T-helper 1 cell (primary cell): ENCODE results near the gene LOXL3.

Experiments
- DNase-seq, 5 donors: peaks; one replicate each; pipeline ENCODE4 v3.0.0-alpha.2; 2012 to 2020

LOXL3 gene

DNA sequence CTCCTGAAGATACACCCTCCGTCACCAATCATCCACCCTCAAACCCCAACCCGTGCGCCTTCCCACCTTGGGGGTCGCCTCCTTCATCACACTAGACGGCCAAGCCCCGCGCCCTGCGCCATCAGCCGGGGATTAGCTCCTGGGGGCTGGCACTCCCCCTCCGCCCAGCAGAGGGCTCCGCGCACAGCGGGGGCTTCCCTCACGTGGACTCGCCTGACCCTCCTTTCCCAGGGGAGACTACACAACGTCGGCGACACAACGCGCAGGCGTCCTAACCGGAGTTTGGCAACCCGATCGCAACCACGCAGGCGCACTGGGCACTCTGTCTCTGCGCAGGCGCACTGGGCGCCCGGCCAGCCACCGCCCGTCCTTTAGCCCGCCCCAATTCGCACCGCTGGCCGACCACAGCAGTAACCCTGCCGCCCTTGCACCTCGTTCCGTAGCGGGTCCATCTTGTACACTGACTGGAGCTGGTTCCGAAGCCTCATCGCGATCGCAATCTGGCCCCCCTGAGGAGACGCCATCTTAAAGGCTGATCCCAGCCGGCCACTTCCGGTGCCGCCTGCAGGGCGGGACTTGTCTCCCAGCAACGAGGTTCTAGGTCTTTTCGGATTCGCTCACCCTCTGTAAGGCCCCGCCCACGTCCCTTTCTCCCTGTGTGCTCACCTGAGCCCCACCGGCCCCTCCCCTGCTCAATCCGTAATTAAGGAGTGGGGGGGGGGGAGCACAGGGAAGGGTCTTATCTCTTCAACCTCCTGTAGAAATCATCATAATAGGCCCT is 46.4 kb downstream of the LOXL3 start, which contains the start of gene PCGF1:
Gene PCGF1 (minus strand): TSS at position 551 of the 781 bp plus-strand sequence. CDS start 27 bp downstream, at position 524.
- DNase-seq, result peak; percentile 94 to 98 (median 96)

DNA sequence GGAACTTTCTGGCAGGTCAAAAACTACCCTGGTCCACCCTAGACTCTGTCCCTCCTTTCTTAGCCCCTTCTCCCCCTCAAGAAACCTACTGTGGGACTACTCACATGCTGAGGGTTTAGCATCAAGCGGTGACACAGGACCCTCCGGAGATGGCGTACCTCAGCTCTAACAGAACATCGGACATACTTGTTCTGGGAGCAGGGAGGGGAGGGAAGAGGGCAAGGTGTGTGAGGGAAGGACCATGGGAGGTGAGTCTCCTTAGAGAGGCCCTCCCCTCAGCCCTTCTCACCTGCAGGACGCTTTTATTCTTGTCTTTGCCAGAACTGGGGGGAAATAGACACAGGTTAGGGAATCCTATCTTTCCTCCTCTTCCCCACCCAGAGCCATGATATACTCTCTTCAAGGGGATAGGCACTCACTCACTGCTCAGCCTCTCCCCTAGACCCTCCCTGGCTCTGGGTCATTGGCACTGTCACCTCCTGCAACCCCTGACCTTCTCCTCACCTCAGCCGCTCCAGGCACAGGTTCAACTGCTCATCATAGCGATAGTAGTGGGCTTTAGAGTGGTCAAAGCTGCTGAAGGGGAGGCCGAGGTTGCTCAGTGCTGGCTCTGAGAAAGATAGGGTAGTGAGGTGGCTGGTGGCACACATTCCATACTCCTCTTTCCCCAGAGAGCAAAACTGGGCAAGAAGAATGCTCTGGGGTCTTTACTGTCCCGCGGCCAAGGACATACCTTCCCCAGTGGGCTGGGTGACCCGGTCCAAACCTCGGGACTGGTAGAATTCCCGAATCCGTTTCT is 48.1 kb downstream of the LOXL3 start:
- DNase-seq, result no peak

DNA sequence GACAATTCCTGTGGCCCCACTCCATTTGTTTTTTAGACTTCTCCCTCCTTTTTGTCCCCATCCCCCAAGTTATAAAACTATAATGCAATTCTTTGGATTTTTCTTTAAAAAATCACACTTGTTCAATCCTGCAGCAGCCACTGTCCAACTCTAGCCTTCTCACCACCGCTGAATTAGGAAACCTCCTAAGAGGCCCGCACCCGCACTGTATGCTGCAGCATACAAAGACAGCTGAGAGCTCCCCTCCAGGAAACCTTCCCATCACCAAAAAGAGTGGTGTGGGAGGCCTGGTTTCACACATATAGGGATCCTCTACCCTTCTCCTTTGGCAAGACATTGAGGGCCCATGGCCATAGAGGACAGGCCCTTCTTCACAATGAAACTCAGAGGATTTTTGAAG is 49.2 kb downstream of the LOXL3 start:
- no peak for DNase-seq

DNA sequence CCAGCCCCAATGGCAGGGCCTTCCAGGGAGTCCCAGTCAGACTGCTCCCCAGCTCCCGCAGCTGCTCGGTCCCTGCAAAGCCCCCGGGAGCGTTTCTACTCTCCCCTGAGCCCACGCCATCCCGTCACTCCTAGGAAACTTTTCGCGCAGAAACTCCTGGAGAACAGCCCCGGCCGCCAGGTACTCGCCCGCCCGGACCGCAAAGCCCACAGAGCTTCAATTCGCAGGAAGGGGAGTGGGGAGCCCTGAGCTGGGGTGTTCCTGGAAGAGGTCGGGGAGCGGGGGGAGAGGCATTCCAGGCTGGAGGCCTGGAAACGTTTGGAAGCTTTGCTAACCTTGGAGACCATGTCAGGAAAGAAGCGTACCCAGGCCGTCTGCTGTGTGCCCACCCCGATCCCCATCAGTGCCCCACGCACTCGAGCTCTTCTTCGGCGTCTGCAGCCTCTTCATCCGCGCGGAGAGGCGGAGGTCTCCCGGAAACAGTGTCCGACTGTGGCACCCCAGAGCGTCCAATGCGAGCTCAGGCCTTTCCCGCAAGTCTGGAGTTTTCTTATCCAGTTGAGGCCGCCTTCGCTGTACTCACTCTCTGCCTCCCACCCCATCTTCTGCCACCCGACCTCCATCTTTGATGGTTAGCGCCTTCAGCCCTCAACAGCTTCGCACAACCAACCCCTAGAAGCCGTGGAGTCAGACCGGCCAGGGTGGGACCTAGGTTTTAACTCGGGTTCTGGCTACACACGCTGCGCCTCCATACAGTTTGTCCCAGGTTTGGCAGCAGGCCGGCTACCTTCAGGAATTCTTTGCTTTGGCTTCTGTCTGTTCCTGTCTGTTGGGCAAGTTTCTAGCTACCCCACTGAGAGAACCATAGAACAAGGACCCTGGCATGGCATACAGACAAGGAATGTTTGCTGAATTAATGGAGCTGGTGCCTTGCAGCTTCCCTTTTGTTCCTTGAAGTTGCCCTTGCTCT is 50.0 kb downstream of the LOXL3 start:
- DNase-seq, result no peak

DNA sequence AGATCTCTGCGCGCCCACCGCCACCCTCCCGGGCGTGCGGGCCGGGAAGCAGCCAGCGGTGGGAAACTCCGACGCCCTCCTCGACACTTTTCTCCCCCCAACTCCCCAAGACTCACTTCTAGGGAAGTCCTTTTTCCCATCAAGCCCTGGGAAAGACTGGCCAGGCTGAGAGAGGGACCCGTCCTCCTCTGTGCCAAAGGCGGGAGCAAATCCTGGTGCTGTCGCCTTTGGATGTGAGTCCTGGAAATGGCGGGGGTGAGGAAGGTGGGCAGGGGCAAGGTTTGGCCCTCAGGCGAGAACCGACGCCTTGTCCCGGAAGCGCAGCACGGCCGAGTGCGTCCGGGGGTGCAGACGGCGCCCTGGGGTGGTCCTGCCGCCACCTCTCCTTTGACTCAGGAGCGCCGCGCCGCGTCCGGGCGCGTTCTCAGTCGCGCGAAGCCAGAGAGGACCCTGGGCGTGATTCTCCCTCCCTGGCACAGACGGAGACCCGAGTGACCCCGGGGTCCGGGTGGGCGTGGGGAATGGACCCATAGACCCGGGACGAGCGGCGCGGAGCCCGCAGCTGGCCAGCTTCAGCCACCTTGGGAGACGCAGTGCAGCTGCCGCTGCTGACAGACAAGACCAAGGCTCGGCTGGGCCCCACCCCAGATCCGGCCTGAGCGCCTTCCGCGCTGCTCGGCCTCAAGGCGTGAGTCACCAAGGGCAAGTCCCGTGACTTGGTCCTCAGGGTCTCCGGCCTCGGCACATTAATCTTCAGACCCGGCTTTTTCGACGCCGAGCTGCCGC is 50.8 kb downstream of the LOXL3 start:
- DNase-seq, result peak in 1 of 5 donors; percentile 69

DNA sequence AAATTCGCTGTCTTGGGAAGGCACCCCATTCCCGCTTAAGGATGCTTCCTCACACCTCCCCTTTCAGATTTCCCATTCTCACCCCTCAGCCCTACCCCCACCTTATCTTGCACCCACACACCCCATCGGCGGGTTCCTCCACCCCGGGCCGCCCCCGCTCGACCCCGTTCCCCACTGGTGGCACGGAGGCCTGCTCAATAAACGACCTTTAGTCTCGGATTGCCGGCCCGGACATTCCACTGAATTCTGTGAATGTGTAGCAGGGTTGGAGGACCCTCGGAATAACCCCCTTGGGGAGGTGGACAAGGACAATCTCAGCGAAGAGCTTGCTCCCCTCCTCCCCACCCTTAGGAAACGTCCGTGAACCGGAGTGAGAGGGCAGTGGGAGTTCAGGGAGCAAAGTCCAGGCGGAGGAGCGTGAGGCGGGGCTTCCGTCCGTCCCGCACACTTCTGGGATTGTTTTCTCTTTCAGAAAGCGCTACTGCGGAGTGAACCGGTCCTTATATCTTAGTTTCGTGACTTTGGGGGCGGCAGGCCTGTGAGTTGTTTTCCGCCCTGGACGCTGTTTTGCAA is 51.5 kb downstream of the LOXL3 start:
- DNase-seq, result no peak

DNA sequence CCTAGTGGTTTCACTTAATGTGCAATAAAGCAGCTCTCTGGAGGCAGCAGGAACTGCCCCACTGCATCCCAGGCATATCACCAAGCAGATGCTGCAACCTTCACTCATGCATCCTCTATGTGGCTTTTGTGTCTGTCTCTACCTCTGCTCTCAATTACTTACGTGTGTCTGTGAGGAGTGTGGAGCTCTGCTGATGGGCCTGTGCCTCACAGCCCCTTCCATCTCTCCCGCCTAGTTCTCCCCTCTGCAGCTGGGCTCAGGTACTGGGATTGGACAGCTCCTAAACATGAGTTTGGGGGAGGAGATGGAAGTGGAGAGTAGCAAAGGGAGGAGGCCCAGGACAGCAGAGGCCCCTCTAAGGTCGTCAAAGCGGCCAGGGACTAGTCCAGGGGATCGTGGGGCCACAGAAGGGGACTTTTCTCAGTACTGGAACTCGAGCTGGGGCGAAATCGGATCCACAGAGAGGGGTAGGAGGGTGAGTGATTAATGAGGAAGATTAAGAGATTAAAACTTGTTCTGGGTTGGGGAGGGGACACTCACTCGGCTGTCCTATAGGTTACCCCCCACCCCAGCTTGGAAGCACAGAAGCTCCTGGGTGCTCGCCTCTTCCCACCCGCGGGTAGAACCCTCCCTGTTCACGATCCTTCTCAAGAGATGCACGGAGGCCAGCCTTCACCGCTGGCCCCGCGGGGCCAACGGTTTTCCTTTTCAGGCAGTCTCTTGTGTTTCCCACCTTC is 52.2 kb downstream of the LOXL3 start:
- no peak for DNase-seq

DNA sequence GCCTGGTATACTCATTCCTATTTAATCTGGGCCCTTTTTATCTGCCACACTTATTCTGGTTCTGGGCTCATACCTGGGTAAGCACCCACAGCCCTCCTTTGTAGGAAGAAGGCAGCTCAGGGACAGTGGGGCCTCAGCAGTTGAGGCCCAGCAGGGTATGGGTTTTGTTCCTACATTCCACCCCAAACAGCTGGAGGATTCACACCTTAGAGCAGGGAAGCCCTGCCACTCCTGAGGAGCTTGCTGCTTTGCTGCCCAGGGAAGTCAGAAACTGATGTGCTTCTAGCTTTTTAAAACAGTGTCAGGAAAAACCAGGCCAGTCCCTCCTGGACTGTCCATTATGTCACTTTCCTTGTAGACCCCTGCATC is 53.2 kb downstream of the LOXL3 start:
- no peak for DNase-seq

DNA sequence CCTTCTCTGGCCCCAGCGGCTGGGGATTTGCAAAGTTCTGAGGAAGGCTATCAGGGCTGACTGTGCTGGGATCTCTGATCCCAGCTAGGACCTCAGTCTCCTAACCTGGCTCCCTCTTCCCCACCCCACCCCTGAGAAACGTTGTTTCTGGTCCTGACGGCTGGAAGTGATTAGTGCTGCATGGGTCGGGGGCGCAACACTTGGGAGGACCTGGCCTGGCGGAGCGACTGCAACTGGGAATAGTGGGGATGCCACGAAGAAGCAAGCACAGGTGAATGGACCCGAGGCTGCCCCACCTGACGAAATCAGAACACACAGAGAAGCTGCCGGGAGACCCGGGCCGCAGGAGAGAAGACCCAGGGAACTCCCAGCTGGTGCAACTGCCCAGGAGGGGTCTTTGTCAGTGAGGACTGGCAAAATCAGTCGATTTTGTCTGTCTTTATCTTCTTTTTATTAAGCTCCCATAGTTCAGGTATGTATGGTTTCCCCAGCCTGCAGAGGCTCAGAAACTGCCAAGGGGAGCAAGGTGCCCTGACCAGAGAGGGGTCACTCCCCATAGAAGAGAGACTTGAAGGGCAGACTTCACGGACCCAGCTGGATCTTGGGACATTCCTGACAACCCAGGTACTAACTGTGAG is 53.7 kb downstream of the LOXL3 start:
- no peak for DNase-seq

DNA sequence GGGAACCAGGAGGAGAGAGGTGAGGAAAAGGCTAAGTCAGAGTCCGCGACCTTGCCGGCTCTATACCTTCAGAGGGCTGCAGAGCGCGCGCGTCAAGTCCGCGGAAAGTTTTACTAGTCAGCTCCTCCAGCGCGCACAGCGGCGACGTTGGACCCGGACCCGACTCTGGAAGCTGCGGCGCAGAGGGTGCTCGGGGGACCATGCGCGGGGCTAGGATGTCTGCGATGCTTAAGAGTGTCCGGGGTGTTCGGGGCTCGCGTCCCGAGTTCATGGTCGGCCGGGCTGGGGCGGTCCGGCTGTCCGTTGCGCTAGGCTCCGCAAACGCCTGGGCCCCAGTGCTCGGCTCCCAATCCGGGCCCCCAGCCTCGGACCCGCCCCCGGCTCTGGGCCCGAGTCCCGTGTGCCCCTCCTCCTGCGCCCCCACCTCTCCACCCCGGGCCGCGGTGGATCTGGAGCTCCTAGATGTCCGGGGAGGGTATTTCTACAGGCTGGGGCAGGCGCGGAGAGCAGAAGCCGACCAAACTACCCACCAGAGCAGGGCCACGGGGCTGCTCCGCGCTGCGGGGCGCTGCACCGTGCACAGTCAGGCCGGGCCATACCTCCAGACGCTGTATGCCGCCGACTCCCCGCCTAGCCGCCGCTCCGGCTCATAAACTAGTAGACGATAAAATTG is 54.3 kb downstream of the LOXL3 start, which contains the start of gene LBX2:
Gene LBX2 (minus strand): TSS at position 337 of the 673 bp plus-strand sequence. CDS start 66 bp downstream, at position 271.
- peak in 1 of 5 donors; percentile 29 for DNase-seq

DNA sequence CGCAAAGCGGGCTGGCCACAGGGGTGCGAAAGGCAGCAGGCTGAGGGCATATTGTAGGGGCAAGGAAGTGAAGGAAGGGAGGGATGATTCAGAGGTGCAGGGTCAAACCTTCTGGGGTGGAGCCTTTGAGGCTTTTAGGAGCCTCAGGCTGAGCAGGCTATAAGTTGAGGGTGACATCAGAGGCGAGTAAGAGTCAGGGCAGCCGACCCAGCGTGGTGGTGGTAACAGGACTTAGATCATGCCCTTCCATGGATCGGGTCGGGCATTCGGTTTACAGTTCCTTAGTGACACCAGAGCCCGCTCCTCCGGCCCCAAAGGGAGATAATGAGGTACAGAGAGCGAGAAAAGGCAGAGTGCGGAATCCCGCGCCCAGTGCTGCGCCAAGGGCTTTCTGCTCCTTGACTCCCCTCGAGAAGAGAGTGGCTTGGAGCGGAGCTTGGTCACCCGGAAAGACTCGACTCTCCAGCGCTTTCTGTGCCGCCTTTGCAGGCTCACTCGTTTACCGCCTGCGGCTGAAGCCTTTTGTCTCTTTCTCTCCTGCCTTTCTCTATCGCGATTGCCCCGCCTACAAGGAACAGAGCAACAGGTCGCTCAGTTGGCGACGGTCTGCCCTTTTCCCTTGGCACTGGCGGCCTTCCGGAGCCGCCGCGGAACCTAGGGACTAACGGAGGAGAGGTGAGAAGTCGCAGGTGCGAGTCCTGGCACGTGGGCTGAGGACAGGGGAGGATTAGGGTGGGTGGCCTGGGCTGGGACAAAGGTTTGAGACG is 55.1 kb downstream of the LOXL3 start:
- peak in 1 of 5 donors; percentile 36 for DNase-seq

DNA sequence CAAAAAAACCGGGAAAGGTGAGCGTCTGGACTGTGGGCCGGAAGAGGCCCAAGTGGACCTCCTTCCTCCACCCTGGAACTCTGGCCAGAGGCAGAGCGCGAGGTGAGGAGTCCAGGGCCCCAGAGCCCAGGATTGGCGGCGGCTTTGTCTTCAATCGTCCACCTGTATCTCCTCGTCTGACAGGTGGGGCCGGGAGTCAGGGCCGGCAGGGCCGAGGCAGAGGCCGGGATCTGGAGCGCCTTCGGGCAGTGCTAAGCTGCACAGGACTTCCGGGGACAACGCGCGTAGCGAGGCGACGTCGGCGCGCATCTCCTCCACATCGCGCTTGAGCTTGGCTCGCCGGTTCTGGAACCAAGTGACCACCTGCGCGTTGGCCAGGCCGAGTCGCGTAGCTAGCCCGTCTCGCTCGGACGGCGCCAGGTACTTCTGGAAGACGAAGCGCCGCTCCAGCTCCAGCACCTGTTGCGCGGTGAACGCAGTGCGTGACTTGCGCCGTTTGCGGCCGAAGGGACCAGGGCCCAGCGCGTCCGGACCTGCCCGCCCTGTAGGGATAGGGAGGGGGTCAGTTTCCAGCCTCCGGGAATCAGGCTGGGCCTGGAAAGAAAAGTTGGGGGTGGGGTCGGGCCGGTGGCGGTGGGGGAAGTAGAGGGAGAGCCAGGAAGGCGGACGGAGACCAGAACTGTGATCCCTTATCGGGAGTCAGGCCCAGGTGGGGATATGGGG is 55.8 kb downstream of the LOXL3 start:
- peak in 1 of 5 donors; percentile 56 for DNase-seq

DNA sequence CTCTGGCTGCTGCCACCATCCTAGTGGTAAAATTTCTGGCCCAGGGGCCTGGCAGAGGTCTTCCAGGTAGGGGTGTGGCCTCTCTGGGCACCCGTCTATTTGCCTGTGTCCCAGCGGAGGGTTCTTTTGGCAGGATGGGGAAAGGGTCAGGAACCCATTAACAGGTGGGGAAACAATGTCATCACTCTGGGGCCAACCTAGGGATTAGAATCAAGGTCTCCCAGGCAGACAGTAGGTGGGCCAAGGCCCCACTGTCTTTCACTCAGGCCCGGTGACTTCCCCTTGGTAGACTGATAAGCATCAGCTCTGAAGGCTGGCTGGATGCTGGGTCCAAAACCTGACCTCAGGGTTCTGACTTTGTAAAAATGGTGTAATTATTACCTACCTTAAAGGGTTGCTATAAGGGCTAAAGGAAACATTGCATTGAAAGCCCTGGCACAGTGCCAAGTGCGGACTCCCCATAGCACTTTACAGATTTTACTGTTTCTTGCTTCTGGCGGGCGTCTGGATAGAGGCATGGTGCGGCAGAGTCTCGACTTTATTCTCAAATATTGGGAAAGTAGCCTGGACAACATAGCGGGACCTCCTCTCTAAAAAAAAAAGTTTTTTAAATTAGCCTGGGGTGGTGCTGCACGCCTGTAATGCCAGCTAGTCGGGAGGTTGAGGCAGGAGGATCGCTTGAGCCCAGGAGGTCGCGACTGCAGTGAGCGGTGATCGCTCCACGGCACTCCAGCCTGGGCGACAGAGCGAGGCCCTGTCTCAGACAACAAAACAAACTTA is 56.6 kb downstream of the LOXL3 start:
- no peak for DNase-seq

DNA sequence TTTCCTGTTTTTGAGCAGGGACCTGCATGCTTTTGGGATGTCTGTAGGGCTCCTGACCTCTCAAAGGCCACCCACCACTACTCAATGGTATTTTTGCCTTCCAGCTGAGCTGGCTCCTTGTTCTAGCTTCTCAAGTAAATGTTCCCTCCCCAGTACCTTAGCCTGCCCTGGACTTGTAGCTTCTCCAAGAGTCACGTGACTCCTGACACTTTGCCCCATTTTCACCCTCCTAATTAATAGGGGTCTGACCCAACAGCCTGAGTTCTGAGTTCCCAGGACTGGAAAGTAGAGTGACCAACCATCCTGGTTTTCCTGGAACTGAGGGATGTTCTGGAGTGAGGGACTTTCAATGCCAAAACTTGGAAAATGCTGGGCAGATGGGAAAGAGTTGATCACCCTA is 58.3 kb downstream of the LOXL3 start:
- DNase-seq, result no peak

DNA sequence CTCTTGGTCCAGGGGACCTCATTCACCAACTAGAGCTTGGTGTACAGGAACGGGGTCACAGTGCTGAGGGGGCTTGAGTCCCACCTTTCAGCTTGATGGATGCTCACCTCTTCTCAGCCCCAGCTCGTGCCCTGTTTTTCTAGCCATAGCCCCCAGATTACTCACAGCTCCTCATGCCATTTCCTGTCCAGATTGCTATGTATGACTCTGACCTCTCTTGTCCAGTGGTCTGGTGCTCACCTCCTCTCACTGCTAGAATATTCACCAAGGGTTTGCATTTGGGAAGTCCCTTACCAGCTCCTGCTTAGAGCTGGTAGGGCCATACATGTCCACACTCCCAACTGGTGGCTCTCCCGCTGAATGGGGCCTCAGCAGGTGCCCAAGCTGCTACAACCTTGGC is 60.2 kb downstream of the LOXL3 start:
- no peak for DNase-seq

DNA sequence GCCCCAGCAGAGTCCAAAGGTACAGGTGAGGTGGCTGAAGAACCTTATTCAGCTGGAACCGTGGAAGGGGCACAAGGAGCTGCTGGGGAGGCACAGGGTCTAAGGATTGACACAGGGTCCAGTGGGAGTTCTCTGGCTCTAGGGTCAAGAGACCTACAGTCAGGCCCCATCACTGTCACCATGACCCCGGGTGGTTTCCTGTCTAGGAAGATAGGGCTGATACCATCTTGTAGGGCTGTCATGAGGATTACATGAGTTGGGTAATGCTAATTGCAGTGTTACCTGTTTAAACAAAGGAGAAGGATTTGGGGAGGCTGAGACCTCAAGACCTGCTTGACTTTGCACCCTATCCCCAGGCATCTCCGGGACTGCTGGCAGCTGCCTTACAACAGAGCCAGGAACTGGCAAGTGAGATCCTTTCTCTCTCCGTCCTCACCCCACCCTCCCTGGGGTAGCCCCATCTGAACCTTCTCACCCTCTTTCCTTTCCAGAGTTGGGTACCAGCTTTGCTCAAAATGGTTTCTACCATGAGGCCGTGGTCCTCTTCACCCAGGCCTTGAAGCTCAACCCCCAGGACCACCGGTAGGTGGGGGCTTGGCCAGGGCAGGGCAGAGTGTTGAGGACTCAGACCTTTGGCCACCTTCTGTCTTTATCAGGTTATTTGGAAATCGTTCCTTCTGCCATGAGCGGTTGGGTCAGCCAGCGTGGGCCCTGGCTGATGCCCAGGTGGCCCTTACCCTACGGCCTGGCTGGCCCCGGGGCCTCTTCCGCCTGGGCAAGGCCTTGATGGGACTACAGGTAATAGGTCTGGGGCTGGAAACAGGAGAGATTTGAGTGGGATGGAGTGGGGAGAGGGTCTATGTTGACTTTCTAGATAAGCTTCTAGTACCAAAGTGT is 61.8 kb downstream of the LOXL3 start:
- no peak for DNase-seq
